ENCODE measurements around the gene ARHGEF3.
A peak's percentile ranks its signal among the peaks of the same experiment; 100 is the strongest.

The ARHGEF3 gene

GRCh38 chr3:56826831-56827722, 25.3 kb upstream of the ARHGEF3 start (continued):
- TF ChIP-seq ZNF629 (tag by site-specific recombination; IDR thresholded peaks at IDR 0.05): no peak
- no peak for TF ChIP-seq ZNF239 (tag by site-specific recombination; IDR thresholded peaks at IDR 0.05)
- TF ChIP-seq, protein P1, sequence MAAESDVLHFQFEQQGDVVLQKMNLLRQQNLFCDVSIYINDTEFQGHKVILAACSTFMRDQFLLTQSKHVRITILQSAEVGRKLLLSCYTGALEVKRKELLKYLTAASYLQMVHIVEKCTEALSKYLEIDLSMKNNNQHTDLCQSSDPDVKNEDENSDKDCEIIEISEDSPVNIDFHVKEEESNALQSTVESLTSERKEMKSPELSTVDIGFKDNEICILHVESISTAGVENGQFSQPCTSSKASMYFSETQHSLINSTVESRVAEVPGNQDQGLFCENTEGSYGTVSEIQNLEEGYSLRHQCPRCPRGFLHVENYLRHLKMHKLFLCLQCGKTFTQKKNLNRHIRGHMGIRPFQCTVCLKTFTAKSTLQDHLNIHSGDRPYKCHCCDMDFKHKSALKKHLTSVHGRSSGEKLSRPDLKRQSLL (tag by site-specific recombination; IDR thresholded peaks at IDR 0.05): no peak
- 0 out of 2 replicates have a peak, but pooled peaks have one; percentile 26 for TF ChIP-seq OSR2 (tag by site-specific recombination; IDR thresholded peaks at IDR 0.05)
- TF ChIP-seq ZNF529 (tag by site-specific recombination; IDR thresholded peaks at IDR 0.05; ENCODE audit: insufficient replicate concordance): no peak
- no peak for TF ChIP-seq ZNF121 (tag by site-specific recombination; IDR thresholded peaks at IDR 0.05)
- TF ChIP-seq ZNF157 (tag by site-specific recombination; IDR thresholded peaks at IDR 0.05): no peak
- TF ChIP-seq ZNF48 (tag by site-specific recombination; IDR thresholded peaks at IDR 0.05): no peak

- ChIA-PET CTCF (interaction anchor here (0.6 to 2.8 kb wide), 6 partner anchors 9 to 163 kb away, joined by 3 to 9 read pairs (median 4); partner anchors contain the start of gene ARHGEF3), POLR2A (no interaction called here)
- H3K9me3 ChIP-seq (ENCODE audit: control insufficient read depth, insufficient read depth, low read depth, low read length): no peaks in the 10 kb centered on the region
- no peaks in the 10 kb centered on the region for H3K36me3 ChIP-seq (ENCODE audit: control insufficient read depth in 2 of 2, insufficient read depth in 1 of 2, low read length in 2 of 2)
- no peak overlapping the region for H3K27ac ChIP-seq (ENCODE audit: extremely low read depth, low read depth, low read length)
- peaks cover 10% of the 10 kb centered on the region for H3K4me1 ChIP-seq (ENCODE audit: control insufficient read depth, insufficient read depth, low read length)
- TF ChIP-seq ZNF664 (tag by site-specific recombination; IDR thresholded peaks at IDR 0.05) (no peak), OSR2 (tag by site-specific recombination; IDR thresholded peaks at IDR 0.05) (no peak), ZNF670 (tag by site-specific recombination; IDR thresholded peaks at IDR 0.05; ENCODE audit: low read depth) (no peak), ZNF335 (tag by site-specific recombination; conservative IDR thresholded peaks at IDR 0.05) (no peak), SCRT1 (tag by site-specific recombination; IDR thresholded peaks at IDR 0.05; ENCODE audit: borderline replicate concordance) (no peak), RBAK (tag by site-specific recombination; IDR thresholded peaks at IDR 0.05) (no peak), PRDM1 (tag by site-specific recombination; IDR thresholded peaks at IDR 0.05) (peak; percentile 56), ZNF121 (tag by site-specific recombination; IDR thresholded peaks at IDR 0.05) (no peak)
- TF ChIP-seq, protein P2, sequence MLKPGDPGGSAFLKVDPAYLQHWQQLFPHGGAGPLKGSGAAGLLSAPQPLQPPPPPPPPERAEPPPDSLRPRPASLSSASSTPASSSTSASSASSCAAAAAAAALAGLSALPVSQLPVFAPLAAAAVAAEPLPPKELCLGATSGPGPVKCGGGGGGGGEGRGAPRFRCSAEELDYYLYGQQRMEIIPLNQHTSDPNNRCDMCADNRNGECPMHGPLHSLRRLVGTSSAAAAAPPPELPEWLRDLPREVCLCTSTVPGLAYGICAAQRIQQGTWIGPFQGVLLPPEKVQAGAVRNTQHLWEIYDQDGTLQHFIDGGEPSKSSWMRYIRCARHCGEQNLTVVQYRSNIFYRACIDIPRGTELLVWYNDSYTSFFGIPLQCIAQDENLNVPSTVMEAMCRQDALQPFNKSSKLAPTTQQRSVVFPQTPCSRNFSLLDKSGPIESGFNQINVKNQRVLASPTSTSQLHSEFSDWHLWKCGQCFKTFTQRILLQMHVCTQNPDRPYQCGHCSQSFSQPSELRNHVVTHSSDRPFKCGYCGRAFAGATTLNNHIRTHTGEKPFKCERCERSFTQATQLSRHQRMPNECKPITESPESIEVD (tag by site-specific recombination; IDR thresholded peaks at IDR 0.05): 0 out of 2 replicates have a peak, but pooled peaks have one; percentile 29
- TF ChIP-seq, protein P3, sequence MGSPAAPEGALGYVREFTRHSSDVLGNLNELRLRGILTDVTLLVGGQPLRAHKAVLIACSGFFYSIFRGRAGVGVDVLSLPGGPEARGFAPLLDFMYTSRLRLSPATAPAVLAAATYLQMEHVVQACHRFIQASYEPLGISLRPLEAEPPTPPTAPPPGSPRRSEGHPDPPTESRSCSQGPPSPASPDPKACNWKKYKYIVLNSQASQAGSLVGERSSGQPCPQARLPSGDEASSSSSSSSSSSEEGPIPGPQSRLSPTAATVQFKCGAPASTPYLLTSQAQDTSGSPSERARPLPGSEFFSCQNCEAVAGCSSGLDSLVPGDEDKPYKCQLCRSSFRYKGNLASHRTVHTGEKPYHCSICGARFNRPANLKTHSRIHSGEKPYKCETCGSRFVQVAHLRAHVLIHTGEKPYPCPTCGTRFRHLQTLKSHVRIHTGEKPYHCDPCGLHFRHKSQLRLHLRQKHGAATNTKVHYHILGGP (tag by site-specific recombination; IDR thresholded peaks at IDR 0.05): peak; percentile 92
- TF ChIP-seq, protein P4, sequence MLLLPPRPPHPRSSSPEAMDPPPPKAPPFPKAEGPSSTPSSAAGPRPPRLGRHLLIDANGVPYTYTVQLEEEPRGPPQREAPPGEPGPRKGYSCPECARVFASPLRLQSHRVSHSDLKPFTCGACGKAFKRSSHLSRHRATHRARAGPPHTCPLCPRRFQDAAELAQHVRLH (tag by site-specific recombination; IDR thresholded peaks at IDR 0.05): no peak
- H3K4me3 ChIP-seq (ENCODE audit: low read depth, low read length): no peak overlapping the region
Observed at GRCh38 chr3:56825567-56826438, 24.1 kb upstream of the ARHGEF3 start.

Measured in HEK293 (cell line).